Endodermal cell (in vitro differentiated cells): ENCODE data around the gene APH1B. TPM values are rescaled to one million over a fixed set of nuclear protein-coding genes. Genes with fewer than 3 reads are reported as not detected.
A peak's percentile ranks its signal among the peaks of the same experiment; 100 is the strongest.

Source experiments
- DNase-seq: peaks from one replicate; pipeline ENCODE4 v3.0.0-alpha.2; 2017
- H3K27ac ChIP-seq: 2 replicates; pipeline ENCODE4 v1.5.1; 2013; ENCODE audit warnings: mild to moderate bottlenecking, low read depth, low read length, moderate library complexity
- H3K27me3 ChIP-seq: 2 replicates; pipeline ENCODE4 v1.6.1; 2013; ENCODE audit warnings: mild to moderate bottlenecking, low read length, moderate library complexity; ENCODE audit not compliant: insufficient read depth, control insufficient read depth, poor library complexity, severe bottlenecking
- H3K36me3 ChIP-seq: 2 replicates; pipeline ENCODE4 v1.7.0; 2013; ENCODE audit warnings: mild to moderate bottlenecking, low read length, moderate library complexity; ENCODE audit not compliant: control insufficient read depth, insufficient read depth
- H3K4me1 ChIP-seq: one replicate; pipeline ENCODE4 v1.7.0; 2013; ENCODE audit warnings: low read length; ENCODE audit not compliant: control insufficient read depth, insufficient read depth
- H3K4me3 ChIP-seq: 2 replicates; pipeline ENCODE4 v1.5.1; 2013; ENCODE audit warnings: mild to moderate bottlenecking, low read length, moderate library complexity
- H3K9ac ChIP-seq: 2 replicates; pipeline ENCODE4 v1.6.1; 2013; ENCODE audit warnings: mild to moderate bottlenecking, low read length, moderate library complexity; ENCODE audit not compliant: poor library complexity, severe bottlenecking; ENCODE audit errors: extremely low read depth
- H3K9me3 ChIP-seq: 2 replicates; pipeline ENCODE4 v1.6.1; 2013; ENCODE audit warnings: mild to moderate bottlenecking, low read length, moderate library complexity; ENCODE audit not compliant: control insufficient read depth
- H3K27ac Mint-ChIP-seq: 2 replicates; pipeline ENCODE4 v1.8.0; 2020; ENCODE audit warnings: mixed read lengths
- H3K27me3 Mint-ChIP-seq: 2 replicates; pipeline ENCODE4 v1.8.0; 2021; ENCODE audit warnings: mild to moderate bottlenecking, mixed read lengths; ENCODE audit not compliant: insufficient read depth
- H3K36me3 Mint-ChIP-seq: 2 replicates; pipeline ENCODE4 v1.8.0; 2020; ENCODE audit warnings: low read depth, mixed read lengths
- H3K4me1 Mint-ChIP-seq: 2 replicates; pipeline ENCODE4 v1.8.0; 2020; ENCODE audit warnings: mixed read lengths
- H3K4me3 Mint-ChIP-seq: 2 replicates; pipeline ENCODE4 v1.8.0; 2020; ENCODE audit warnings: mild to moderate bottlenecking, moderate library complexity, mixed read lengths
- H3K9me3 Mint-ChIP-seq: 2 replicates; pipeline ENCODE4 v1.8.0; 2020; ENCODE audit warnings: mild to moderate bottlenecking, mixed read lengths
- WGBS, 2 experiments: methylation state at CpG; one replicate each; pipeline versions ENCODE4 v1.1.5 to v1.1.7; 2013; ENCODE audit warnings: missing lambda C conversion rate in 2 of 2, mixed read lengths in 1 of 2; ENCODE audit not compliant: insufficient coverage in 1 of 2, insufficient read length in 1 of 2; 5-methylcytosine and 5-hydroxymethylcytosine counted together
- total RNA-seq, 2 donors: library from RNA; stranded (reverse); fragmentation: NEBNext Ultra II Directional in 1 of 2; extraction: Animal tissue kit (Norgen Biotek cat#: 25700) in 1 of 2; gene quantifications; 2 replicates in 1 of 2; 3 replicates in 1 of 2; pipeline ENCODE4 v1.2.1, GENCODE V29; 2021
- TF ChIP-seq, protein P1 (sequence below): fragments of 200-600 bp; sonication (generic); conservative IDR thresholded peaks from 2 replicates; pipeline ENCODE4 v1.5.0; 2021; ENCODE audit warnings: antibody characterized with exemption, mild to moderate bottlenecking

The APH1B gene
- total RNA-seq, 2 donors from 2014 or later: 19.5 to 22.7 TPM

DNA sequence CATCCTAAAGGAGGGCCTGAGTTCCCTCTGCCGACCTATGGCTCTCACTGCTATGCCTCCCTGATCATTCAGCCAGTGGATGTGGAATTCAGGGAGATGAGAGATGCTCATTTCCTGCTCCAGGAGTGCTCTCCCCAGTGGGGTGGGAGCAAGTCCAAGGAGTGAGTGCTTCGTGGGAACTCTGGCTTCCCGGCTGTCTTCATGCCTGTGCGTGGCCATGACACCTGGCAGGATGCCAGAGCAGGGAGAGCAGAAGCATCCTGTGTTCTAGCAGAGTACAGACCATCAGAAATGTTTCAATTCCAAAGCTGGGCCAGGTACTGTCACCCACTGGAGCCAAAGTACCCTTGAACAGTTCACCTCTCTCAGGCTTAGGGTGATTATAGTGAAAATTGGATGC is 45.1 kb downstream of the APH1B start:
- H3K36me3 ChIP-seq: no peaks in the 10 kb centered on the region
- H3K9me3 Mint-ChIP-seq: no peaks in the 10 kb centered on the region
- peaks cover 6% of the 10 kb centered on the region for H3K27me3 Mint-ChIP-seq
- no peaks in the 10 kb centered on the region for H3K36me3 Mint-ChIP-seq
- H3K4me1 Mint-ChIP-seq: peaks cover 6% of the 10 kb centered on the region
- no peak overlapping the region for H3K27ac Mint-ChIP-seq
- H3K9ac ChIP-seq: no peak overlapping the region
- no peak overlapping the region for H3K27ac ChIP-seq
- H3K4me3 ChIP-seq: no peak overlapping the region
- no peaks in the 10 kb centered on the region for H3K27me3 ChIP-seq
- no peaks in the 10 kb centered on the region for H3K4me1 ChIP-seq
- TF ChIP-seq, protein P1, sequence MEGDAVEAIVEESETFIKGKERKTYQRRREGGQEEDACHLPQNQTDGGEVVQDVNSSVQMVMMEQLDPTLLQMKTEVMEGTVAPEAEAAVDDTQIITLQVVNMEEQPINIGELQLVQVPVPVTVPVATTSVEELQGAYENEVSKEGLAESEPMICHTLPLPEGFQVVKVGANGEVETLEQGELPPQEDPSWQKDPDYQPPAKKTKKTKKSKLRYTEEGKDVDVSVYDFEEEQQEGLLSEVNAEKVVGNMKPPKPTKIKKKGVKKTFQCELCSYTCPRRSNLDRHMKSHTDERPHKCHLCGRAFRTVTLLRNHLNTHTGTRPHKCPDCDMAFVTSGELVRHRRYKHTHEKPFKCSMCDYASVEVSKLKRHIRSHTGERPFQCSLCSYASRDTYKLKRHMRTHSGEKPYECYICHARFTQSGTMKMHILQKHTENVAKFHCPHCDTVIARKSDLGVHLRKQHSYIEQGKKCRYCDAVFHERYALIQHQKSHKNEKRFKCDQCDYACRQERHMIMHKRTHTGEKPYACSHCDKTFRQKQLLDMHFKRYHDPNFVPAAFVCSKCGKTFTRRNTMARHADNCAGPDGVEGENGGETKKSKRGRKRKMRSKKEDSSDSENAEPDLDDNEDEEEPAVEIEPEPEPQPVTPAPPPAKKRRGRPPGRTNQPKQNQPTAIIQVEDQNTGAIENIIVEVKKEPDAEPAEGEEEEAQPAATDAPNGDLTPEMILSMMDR: no peak
- no peak overlapping the region for H3K4me3 Mint-ChIP-seq
- 85 to 93% methylated on average over 2 to 4 of the region's 4 CpGs for WGBS, 2 experiments
- peak; percentile 35 for DNase-seq
- no peaks in the 10 kb centered on the region for H3K9me3 ChIP-seq

DNA sequence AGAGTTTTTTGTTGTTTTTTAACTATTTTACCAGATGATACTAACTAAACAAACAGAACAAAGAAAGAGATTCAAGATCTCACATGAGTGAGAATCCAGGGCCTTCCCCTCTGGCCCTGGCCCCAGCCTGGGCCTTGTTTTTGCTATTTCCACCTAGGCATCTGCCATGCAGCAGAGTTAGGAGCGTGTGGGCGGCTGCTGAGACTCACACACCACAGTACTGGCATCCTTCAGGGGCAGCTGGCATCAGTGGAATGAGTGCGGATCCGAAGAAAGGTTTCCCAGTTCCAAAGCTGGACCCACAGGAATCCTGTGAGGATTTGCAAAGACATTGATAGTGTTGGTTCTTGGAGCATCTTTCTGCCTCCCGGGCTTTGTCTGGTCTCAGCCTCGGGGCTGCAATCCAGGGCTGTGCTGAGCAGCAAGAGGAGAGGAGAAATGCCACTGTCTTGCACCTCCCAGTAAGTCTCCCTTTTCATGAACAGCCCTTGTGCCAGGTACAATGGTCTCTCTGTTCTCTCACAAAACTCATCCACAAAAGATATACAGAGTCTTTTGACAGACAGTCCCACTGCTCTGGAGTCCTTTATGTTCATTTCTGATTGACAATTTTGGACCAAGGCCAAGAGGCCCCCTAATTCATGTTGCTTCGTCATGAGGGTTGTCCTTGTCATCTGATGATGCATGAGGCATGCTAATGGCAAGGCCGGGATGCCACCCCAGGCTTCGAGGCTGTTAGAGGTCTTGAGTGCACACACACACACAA is 46.6 kb downstream of the APH1B start:
- H3K27me3 Mint-ChIP-seq: peaks cover 8% of the 10 kb centered on the region
- H3K27me3 ChIP-seq: no peaks in the 10 kb centered on the region
- TF ChIP-seq, protein P1: no peak
- H3K4me3 ChIP-seq: no peak overlapping the region
- H3K9ac ChIP-seq: no peak overlapping the region
- H3K27ac Mint-ChIP-seq: no peak overlapping the region
- no peaks in the 10 kb centered on the region for H3K9me3 Mint-ChIP-seq
- peak; percentile 37 for DNase-seq
- H3K4me1 ChIP-seq: no peaks in the 10 kb centered on the region
- H3K4me3 Mint-ChIP-seq: no peak overlapping the region
- H3K36me3 Mint-ChIP-seq: no peaks in the 10 kb centered on the region
- no peaks in the 10 kb centered on the region for H3K9me3 ChIP-seq
- H3K4me1 Mint-ChIP-seq: peaks cover 7% of the 10 kb centered on the region
- H3K27ac ChIP-seq: peak overlapping the region; percentile 83
- H3K36me3 ChIP-seq: no peaks in the 10 kb centered on the region
- 91 to 93% methylated on average over 5 to 9 of the region's 9 CpGs for WGBS, 2 experiments

DNA sequence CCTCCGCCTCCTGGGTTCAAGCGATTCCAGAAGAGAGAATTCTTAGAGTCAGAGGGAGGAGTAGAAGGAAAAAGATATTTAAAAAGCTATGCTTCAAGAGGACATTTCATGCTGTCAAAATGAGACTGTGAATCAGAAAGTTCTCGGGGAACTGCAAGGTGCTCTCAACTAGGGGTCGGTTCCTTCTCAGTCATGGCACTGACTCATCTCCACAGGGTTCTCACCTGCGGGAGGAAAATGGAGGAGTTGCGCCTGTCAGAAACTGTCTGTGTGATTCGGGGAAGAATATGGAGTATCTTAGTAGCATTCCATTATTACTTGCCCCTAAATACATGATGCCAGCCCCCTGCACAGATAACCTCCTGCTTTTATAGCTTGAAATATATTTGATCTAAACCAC is 47.4 kb downstream of the APH1B start:
- Histone ChIP-seq H3K36me3 (no peaks in the 10 kb centered on the region), H3K27me3 (no peaks in the 10 kb centered on the region), H3K4me1 (no peaks in the 10 kb centered on the region), H3K27ac (no peak overlapping the region), H3K9ac (no peak overlapping the region), H3K4me3 (no peak overlapping the region), H3K9me3 (no peaks in the 10 kb centered on the region)
- Mint-ChIP-seq H3K27ac (no peak overlapping the region), H3K9me3 (no peaks in the 10 kb centered on the region), H3K4me3 (no peak overlapping the region), H3K4me1 (peaks cover 13% of the 10 kb centered on the region), H3K36me3 (no peaks in the 10 kb centered on the region), H3K27me3 (peaks cover 9% of the 10 kb centered on the region)
- DNase-seq: peak; percentile 30
- 92 to 95% methylated on average over 4 to 7 of the region's 7 CpGs for WGBS, 2 experiments
- TF ChIP-seq, protein P1: no peak
